Upper lobe of left lung (tissue), 6 donors: ENCODE data around the gene HCK. TPM values are rescaled to one million over a fixed set of nuclear protein-coding genes. Genes with fewer than 3 reads are reported as not detected.

Experiments used
- ATAC-seq, 2 donors: fragments of 200-7000 bp; cut with Tn5 transposase; one replicate each; pipeline ENCODE4 v1.9.1; 2022; ENCODE audit warnings: mild to moderate bottlenecking in 2 of 2, moderate library complexity in 2 of 2; ENCODE audit not compliant: low FRiP score in 2 of 2
- DNase-seq, 2 donors: peaks; one replicate each; pipeline ENCODE4 v3.0.0-alpha.2; 2019 to 2020
- H3K27ac ChIP-seq, 4 donors: fragments of 200-600 bp; sonication (generic); one replicate each; pipeline ENCODE4 v1.5.1; 2016 to 2019
- H3K27me3 ChIP-seq, 4 donors: fragments of 200-600 bp; sonication (generic); one replicate each; pipeline ENCODE4 v1.5.1; 2017 to 2019
- H3K36me3 ChIP-seq, 4 donors: fragments of 200-600 bp; sonication (generic); one replicate each; pipeline ENCODE4 v1.5.1; 2016 to 2019
- H3K4me1 ChIP-seq, 4 donors: fragments of 200-600 bp; sonication (generic); one replicate each; pipeline ENCODE4 v1.5.1; 2018 to 2019
- H3K4me3 ChIP-seq, 4 donors: fragments of 200-600 bp; sonication (generic); one replicate each; pipeline ENCODE4 v1.5.1; 2017 to 2019; ENCODE audit warnings: mild to moderate bottlenecking in 2 of 4, moderate library complexity in 1 of 4
- H3K9me3 ChIP-seq, 4 donors: fragments of 200-600 bp; sonication (generic); one replicate each; pipeline ENCODE4 v1.5.1; 2018 to 2019
- CTCF ChIP-seq, 6 experiments: fragments of 450-650 bp in 4 of 6; fragments of 200-600 bp in 2 of 6; sonication (generic) in 2 of 6; IDR thresholded peaks; one replicate each; pipeline ENCODE4 v1.5.1; 2016 to 2019; ENCODE audit warnings: antibody characterized with exemption in 6 of 6
- EP300 ChIP-seq, 4 donors: sonication (generic); formaldehyde crosslinking; IDR thresholded peaks; one replicate each; pipeline ENCODE4 v1.5.1; 2017; ENCODE audit warnings: antibody characterized with exemption in 4 of 4, control low read depth in 2 of 4
- POLR2A ChIP-seq, 4 donors: fragments of 450-650 bp; IDR thresholded peaks; one replicate each; pipeline ENCODE4 v1.5.1; 2016 to 2017; ENCODE audit warnings: antibody characterized with exemption in 4 of 4, mild to moderate bottlenecking in 2 of 4
- POLR2AphosphoS5 ChIP-seq, 2 donors: sonication (generic); formaldehyde crosslinking; IDR thresholded peaks; one replicate each; pipeline ENCODE4 v1.5.1; 2017; ENCODE audit warnings: antibody characterized with exemption in 2 of 2
- WGBS, 2 donors: methylation state at CpG; one replicate each; pipeline ENCODE4 v1.1.5; 2017 to 2018; 5-methylcytosine and 5-hydroxymethylcytosine counted together
- total RNA-seq, 6 donors: library from RNA; depleted of rRNA in 4 of 6; stranded (reverse); fragments of >200 nt in 4 of 6; gene quantifications; one replicate each; pipeline versions ENCODE4 v1.1.0 to v1.2.1, GENCODE V29; 2016 to 2021
- donor health status: DM: no; HTN: no; CAD: no; lungs with moderate emphysema.
- donor health status: DM: no; HTN: yes; CAD: no; lungs with severe emphysema.

The HCK gene
- total RNA-seq, 6 donors from 2014 or later, result 27.7 to 93.9 (median 69.1) TPM

- no peaks in the 10 kb centered on the region for H3K9me3 ChIP-seq
- peak overlapping the region; percentile 8 to 73 (median 60) for H3K27ac ChIP-seq
- H3K27me3 ChIP-seq, result no peaks in the 10 kb centered on the region
- no peak for ATAC-seq
- DNase-seq, result no peak
- peaks cover 0 to 4% (median 0%) of the 10 kb centered on the region in 4 donors for H3K36me3 ChIP-seq
- 30 to 34% methylated on average over 4 of the region's 4 CpGs for WGBS, 2 donors
- no peak for TF ChIP-seq CTCF (IDR thresholded peaks at IDR 0.05)
- TF ChIP-seq EP300 (IDR thresholded peaks at IDR 0.05), result no peak
- TF ChIP-seq POLR2AphosphoS5 (IDR thresholded peaks at IDR 0.05), result no peak
- TF ChIP-seq POLR2A (IDR thresholded peaks at IDR 0.05), result no peak
- H3K4me1 ChIP-seq, result peaks cover 0 to 3% (median 0%) of the 10 kb centered on the region in 4 donors
- H3K4me3 ChIP-seq, result no peak overlapping the region
These were observed 18.7 kb downstream of the HCK start for GRCh38 chr20:32070690-32071213.

GRCh38 chr20:32071395-32072167 is 19.5 kb downstream of the HCK start:
- no peaks in the 10 kb centered on the region for H3K27me3 ChIP-seq
- H3K4me1 ChIP-seq, result peaks cover 0 to 3% (median 0%) of the 10 kb centered on the region in 4 donors
- peak overlapping the region in 3 of 4 donors; percentile 8 to 73 (median 54) for H3K27ac ChIP-seq
- ATAC-seq (no peak), DNase-seq (peak in 1 of 2 donors; percentile 51)
- H3K9me3 ChIP-seq, result no peaks in the 10 kb centered on the region
- peaks cover 0 to 4% (median 0%) of the 10 kb centered on the region in 4 donors for H3K36me3 ChIP-seq
- TF ChIP-seq POLR2A (IDR thresholded peaks at IDR 0.05), result no peak
- TF ChIP-seq CTCF (IDR thresholded peaks at IDR 0.05), result no peak
- TF ChIP-seq EP300 (IDR thresholded peaks at IDR 0.05), result no peak
- no peak for TF ChIP-seq POLR2AphosphoS5 (IDR thresholded peaks at IDR 0.05)
- WGBS, 2 donors, result 84 to 90% methylated on average over 14 to 15 of the region's 17 CpGs
- no peak overlapping the region for H3K4me3 ChIP-seq

GRCh38 chr20:32072168-32072750 is 20.2 kb downstream of the HCK start:
- WGBS, 2 donors, result 83 to 89% methylated on average over 6 of the region's 6 CpGs
- H3K36me3 ChIP-seq, result peaks cover 0 to 4% (median 0%) of the 10 kb centered on the region in 4 donors
- H3K27ac ChIP-seq, result no peak overlapping the region
- no peaks in the 10 kb centered on the region for H3K27me3 ChIP-seq
- no peaks in the 10 kb centered on the region for H3K9me3 ChIP-seq
- TF ChIP-seq CTCF (IDR thresholded peaks at IDR 0.05) (no peak), POLR2AphosphoS5 (IDR thresholded peaks at IDR 0.05) (no peak)
- no peak overlapping the region for H3K4me3 ChIP-seq
- ATAC-seq (no peak), DNase-seq (no peak)
- H3K4me1 ChIP-seq, result peaks cover 0 to 3% (median 0%) of the 10 kb centered on the region in 4 donors

GRCh38 chr20:32075534-32075933 is 23.5 kb downstream of the HCK start:
- 90 to 93% methylated on average over 1 of the region's 1 CpG for WGBS, 2 donors
- DNase-seq, result no peak

More at GRCh38 chr20:32075534-32075933, 23.5 kb downstream of the HCK start:
- no peaks in the 10 kb centered on the region for H3K9me3 ChIP-seq
- ATAC-seq, result no peak
- peaks cover 0 to 4% (median 0%) of the 10 kb centered on the region in 4 donors for H3K36me3 ChIP-seq
- peaks cover 0 to 3% (median 0%) of the 10 kb centered on the region in 4 donors for H3K4me1 ChIP-seq
- no peak for TF ChIP-seq POLR2A (IDR thresholded peaks at IDR 0.05)
- no peak for TF ChIP-seq CTCF (IDR thresholded peaks at IDR 0.05)
- no peak for TF ChIP-seq EP300 (IDR thresholded peaks at IDR 0.05)
- no peak for TF ChIP-seq POLR2AphosphoS5 (IDR thresholded peaks at IDR 0.05)
- H3K4me3 ChIP-seq, result no peak overlapping the region
- no peak overlapping the region for H3K27ac ChIP-seq
- no peaks in the 10 kb centered on the region for H3K27me3 ChIP-seq
